Omental fat pad (tissue), 4 donors: Measurements from ENCODE around the gene PHKA1. TPM values are rescaled to one million over a fixed set of nuclear protein-coding genes. Genes with fewer than 3 reads are reported as not detected.

ENCODE experiments used
- ATAC-seq: fragments of 150-250 bp; one replicate; pipeline ENCODE4 v1.9.1; 2016; ENCODE audit warnings: mild to moderate bottlenecking, moderate library complexity; ENCODE audit not compliant: low FRiP score
- DNase-seq: peaks from one replicate; pipeline ENCODE4 v3.0.0-alpha.2; 2019; ENCODE audit warnings: low spot score
- CTCF ChIP-seq, 3 donors: fragments of 450-650 bp; IDR thresholded peaks; one replicate each; pipeline ENCODE4 v1.5.1; 2016 to 2017; ENCODE audit warnings: antibody characterized with exemption in 3 of 3, mild to moderate bottlenecking in 3 of 3, moderate library complexity in 2 of 3
- total RNA-seq, 4 donors: library from RNA; depleted of rRNA; stranded (reverse); fragments of >200 nt; gene quantifications; one replicate each; pipeline ENCODE4 v1.1.0, GENCODE V29; 2016

Gene PHKA1
- total RNA-seq, 4 donors from 2014 or later: 4.6 to 9.3 (median 6.0) TPM

DNA sequence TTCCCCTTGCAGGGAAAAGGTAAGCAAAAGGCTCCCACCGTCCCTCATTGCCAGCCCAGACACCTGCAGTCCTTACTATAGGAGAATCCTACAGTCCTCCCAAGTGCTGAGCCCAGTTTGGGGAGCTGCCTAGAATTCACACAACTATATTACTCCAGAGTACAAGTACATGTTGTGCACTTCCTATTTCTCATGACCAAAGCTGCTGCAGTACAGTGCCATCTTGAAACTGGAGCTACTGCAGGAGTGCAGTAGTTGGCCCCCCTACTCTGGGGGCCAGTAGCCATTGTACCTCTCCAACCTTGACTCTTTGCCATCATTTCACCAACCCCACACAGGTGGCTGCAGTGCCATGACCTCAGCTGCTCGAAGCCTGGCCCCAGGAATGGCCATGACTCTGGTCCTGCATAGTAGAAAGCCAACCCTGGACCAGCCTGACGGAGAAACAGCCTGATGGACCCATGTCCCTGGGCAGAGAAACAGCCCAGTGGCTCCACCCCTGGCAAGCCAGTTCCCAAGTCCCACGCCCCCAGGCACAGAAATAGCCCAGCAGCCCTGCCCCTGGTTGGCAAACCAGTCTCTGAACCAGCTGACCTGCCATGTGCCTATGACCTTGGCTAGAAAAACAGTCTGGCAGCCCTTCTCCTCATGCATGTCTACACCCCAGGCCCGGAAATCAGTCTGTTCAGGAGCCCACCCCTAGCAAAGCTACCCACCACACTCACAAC is 51.9 kb downstream of the PHKA1 start:
- no peak for TF ChIP-seq CTCF (IDR thresholded peaks at IDR 0.05)

DNA sequence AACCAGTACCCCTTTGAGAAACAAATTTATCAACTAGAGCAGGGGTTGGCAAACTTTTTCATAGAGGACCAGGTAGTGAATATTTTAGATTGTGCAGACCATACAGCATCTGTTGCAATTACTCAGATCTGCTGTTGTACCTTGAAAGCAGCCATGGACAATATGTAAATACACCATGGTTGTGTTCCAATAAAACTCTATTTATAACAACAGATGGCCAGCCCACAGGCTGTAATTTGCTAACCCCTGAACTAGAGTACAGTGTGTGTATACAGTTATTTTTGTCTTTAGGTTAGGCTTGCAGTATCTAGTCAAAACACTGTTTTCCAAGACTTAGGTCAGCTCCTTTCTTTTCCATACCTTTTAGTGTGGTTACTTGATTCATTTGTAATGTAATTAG is 54.4 kb downstream of the PHKA1 start:
- no peak for TF ChIP-seq CTCF (IDR thresholded peaks at IDR 0.05)
- DNase-seq (no peak), ATAC-seq (no peak)

More for the DNA sequence above, 51.9 kb downstream of the PHKA1 start:
- ATAC-seq (no peak), DNase-seq (no peak)

- TF ChIP-seq CTCF (IDR thresholded peaks at IDR 0.05): no peak
- DNase-seq: no peak
- ATAC-seq: no peak
Observed at GRCh38 chrX:72652082-72652481, 62.0 kb downstream of the PHKA1 start.

DNA sequence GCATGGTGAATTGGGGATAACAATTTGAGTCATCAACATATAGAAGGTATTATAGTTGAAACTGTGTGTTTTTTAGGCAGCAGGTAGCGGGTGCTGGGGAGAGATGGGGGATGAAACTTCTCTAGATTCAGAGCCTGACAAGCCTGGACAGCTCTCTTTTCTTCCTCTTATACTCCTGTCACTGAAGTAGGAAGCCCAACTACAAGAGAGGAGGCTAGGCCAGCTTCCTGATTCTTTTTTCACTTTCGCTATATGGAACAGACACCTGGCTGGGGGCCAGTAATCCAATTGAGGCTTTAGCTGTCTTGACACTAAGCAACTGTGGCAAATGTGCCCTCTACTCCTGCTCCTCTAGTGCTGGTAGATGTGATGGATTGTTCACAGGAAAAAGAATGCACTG is 69.2 kb downstream of the PHKA1 start:
- no peak for TF ChIP-seq CTCF (IDR thresholded peaks at IDR 0.05)
- ATAC-seq: no peak
- DNase-seq: no peak

GRCh38 chrX:72641611-72642010 is 72.5 kb downstream of the PHKA1 start:
- DNase-seq (no peak), ATAC-seq (no peak)
- no peak for TF ChIP-seq CTCF (IDR thresholded peaks at IDR 0.05)

- no peak for DNase-seq
Observed at GRCh38 chrX:72635930-72636329, 78.2 kb downstream of the PHKA1 start.

More at GRCh38 chrX:72635930-72636329, 78.2 kb downstream of the PHKA1 start:
- TF ChIP-seq CTCF (IDR thresholded peaks at IDR 0.05): no peak
- no peak for ATAC-seq
